Adrenal gland (tissue), 5 donors: ENCODE measurements around the gene APCDD1.
"Not testable (repeated sequence)": the region's sequence is repeated elsewhere in the genome, so short reads cannot be mapped to it uniquely, and the experiment has no call there.

Experiments used
- POLR2A ChIP-seq, 2 donors: fragments of 450-650 bp; IDR thresholded peaks; one replicate each; pipeline ENCODE4 v1.6.1; 2017; ENCODE audit warnings: antibody characterized with exemption in 2 of 2, mild to moderate bottlenecking in 2 of 2, moderate library complexity in 1 of 2
- TF ChIP-seq, protein P1 (sequence below), 6 experiments: fragments of 450-650 bp in 4 of 6; fragments of 200-600 bp in 2 of 6; sonication (generic) in 1 of 6; IDR thresholded peaks; 1 replicate in 5 of 6; 2 replicates in 1 of 6; pipeline versions ENCODE4 v1.5.1 to v1.8.0; 2016 to 2021; ENCODE audit warnings: antibody characterized with exemption in 6 of 6, mild to moderate bottlenecking in 2 of 6, moderate library complexity in 1 of 6
- donor health status: DM: no; HTN: no; CAD: no.

DNA sequence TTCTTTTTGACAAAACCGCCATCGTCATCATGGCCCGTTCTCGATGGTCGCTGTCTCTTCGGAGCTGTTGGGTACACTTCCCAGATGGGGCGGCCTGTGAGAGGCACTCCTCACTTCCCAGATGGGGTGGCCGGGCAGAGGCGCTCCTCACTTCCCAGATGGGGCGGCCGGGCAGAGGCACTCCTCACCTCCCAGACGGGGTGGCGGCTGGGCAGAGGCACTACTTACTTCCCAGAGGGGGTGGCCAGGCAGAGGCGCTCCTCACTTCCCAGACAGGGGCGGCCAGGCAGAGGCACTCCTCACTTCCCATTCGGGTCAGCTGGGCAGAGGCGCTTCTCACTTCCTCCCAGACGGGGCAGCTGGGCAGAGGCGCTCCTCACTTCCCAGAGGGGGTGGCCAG, 51.5 kb downstream of the APCDD1 start:
- not testable (repeated sequence) for TF ChIP-seq POLR2A (IDR thresholded peaks at IDR 0.05)
- TF ChIP-seq, protein P1, sequence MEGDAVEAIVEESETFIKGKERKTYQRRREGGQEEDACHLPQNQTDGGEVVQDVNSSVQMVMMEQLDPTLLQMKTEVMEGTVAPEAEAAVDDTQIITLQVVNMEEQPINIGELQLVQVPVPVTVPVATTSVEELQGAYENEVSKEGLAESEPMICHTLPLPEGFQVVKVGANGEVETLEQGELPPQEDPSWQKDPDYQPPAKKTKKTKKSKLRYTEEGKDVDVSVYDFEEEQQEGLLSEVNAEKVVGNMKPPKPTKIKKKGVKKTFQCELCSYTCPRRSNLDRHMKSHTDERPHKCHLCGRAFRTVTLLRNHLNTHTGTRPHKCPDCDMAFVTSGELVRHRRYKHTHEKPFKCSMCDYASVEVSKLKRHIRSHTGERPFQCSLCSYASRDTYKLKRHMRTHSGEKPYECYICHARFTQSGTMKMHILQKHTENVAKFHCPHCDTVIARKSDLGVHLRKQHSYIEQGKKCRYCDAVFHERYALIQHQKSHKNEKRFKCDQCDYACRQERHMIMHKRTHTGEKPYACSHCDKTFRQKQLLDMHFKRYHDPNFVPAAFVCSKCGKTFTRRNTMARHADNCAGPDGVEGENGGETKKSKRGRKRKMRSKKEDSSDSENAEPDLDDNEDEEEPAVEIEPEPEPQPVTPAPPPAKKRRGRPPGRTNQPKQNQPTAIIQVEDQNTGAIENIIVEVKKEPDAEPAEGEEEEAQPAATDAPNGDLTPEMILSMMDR (IDR thresholded peaks at IDR 0.05), result not testable (repeated sequence)
